Panc1 (cell line): ENCODE results near the gene RSAD1.

ENCODE experiments used
- CTCF ChIP-seq: fragments of 450-650 bp; IDR thresholded peaks from 2 replicates; pipeline ENCODE4 v1.5.1; 2017; ENCODE audit warnings: mild to moderate bottlenecking
- SIN3A ChIP-seq: IDR thresholded peaks from 2 replicates; pipeline ENCODE4 v1.6.1; 2012; ENCODE audit warnings: low read depth, mild to moderate bottlenecking, low read length, moderate library complexity, borderline replicate concordance; ENCODE audit not compliant: insufficient read depth

- TF ChIP-seq CTCF (no peak), SIN3A (no peak)
Observed at GRCh38 chr17:50529849-50530248, 51.2 kb downstream of the RSAD1 start.
